ENCODE data around the gene SAP30L. TPM values are rescaled to one million over a fixed set of nuclear protein-coding genes. Genes with fewer than 3 reads are reported as not detected.

Gene SAP30L
- total and polyA plus RNA-seq, 7 donors: 9.2 to 35.7 (median 26.0) TPM

DNA sequence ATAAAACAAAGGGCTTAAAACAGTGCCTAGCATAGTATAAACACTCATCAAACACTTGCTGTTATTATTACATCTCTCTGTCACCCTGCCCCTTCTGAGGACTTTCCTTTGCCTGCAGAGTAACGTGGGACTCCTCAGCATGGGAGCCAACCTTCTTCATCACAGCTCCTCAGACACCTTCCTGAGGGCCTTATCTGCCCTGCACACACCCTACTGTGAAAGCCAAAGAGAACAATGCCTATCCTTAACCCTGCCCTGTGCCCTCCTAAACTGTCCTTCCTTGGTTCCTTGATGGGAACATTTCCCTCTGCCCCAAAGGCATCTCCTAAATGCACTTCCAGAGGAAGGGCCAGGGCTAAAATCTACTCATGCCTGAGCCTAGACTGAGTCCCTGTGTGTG, 52.8 kb downstream of the SAP30L start:
- intact Hi-C loops (cut with DNase I): no loop called here
- Histone ChIP-seq H3K27ac (no peak overlapping the region), H3K4me3 (no peak overlapping the region), H3K27me3 (ENCODE audit: insufficient read depth in 3 of 3, low read length in 2 of 3) (peaks cover 0 to 23% (median 0%) of the 10 kb centered on the region in 3 donors), H3K4me1 (no peaks in the 10 kb centered on the region), H3K36me3 (ENCODE audit: insufficient read depth in 1 of 2, low read depth in 1 of 2) (no peaks in the 10 kb centered on the region), H3K9me3 (no peaks in the 10 kb centered on the region)
- 65 to 73% (median 70%) methylated on average over 1 of the region's 1 CpG for WGBS, 3 donors
- ATAC-seq (no peak), DNase-seq (no peak)
- TF ChIP-seq, protein P1, sequence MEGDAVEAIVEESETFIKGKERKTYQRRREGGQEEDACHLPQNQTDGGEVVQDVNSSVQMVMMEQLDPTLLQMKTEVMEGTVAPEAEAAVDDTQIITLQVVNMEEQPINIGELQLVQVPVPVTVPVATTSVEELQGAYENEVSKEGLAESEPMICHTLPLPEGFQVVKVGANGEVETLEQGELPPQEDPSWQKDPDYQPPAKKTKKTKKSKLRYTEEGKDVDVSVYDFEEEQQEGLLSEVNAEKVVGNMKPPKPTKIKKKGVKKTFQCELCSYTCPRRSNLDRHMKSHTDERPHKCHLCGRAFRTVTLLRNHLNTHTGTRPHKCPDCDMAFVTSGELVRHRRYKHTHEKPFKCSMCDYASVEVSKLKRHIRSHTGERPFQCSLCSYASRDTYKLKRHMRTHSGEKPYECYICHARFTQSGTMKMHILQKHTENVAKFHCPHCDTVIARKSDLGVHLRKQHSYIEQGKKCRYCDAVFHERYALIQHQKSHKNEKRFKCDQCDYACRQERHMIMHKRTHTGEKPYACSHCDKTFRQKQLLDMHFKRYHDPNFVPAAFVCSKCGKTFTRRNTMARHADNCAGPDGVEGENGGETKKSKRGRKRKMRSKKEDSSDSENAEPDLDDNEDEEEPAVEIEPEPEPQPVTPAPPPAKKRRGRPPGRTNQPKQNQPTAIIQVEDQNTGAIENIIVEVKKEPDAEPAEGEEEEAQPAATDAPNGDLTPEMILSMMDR (IDR thresholded peaks at IDR 0.05): no peak

- intact Hi-C loops (cut with DNase I): no loop called here
- H3K36me3 ChIP-seq (ENCODE audit: insufficient read depth in 1 of 2, low read depth in 1 of 2): no peaks in the 10 kb centered on the region
Observed at GRCh38 chr5:154498994-154499393, 53.2 kb downstream of the SAP30L start.

DNA sequence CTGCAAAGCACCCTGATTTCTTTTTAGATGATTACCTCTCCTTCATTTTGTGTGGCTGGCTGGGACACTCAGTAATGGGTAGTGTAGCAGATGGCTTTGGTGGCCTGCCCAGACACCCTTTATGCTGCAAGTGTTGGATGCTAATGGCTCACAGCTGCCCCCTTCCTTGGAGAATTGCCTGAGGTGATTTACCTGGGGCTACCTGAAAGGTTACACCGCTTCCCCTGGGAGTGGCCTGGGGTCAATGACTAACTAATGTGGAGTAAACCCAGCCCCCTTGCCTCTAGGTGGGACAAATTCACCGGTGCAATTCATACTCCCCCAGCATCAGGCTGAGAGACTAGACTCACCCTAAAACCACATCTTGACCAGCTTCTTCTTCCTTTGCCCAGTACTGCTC, 55.8 kb downstream of the SAP30L start:
- no peak overlapping the region for H3K4me3 ChIP-seq
- DNase-seq (no peak), ATAC-seq (no peak)
- no peaks in the 10 kb centered on the region for H3K36me3 ChIP-seq (ENCODE audit: insufficient read depth in 1 of 2, low read depth in 1 of 2)
- intact Hi-C loops (cut with DNase I): no loop called here
- WGBS, 3 donors: 46 to 62% (median 52%) methylated on average over 2 of the region's 2 CpGs
- TF ChIP-seq, protein P1 (IDR thresholded peaks at IDR 0.05): no peak
- no peaks in the 10 kb centered on the region for H3K4me1 ChIP-seq
- H3K9me3 ChIP-seq: no peaks in the 10 kb centered on the region
- no peak overlapping the region for H3K27ac ChIP-seq
- peaks cover 0 to 8% (median 0%) of the 10 kb centered on the region in 3 donors for H3K27me3 ChIP-seq (ENCODE audit: insufficient read depth in 3 of 3, low read length in 2 of 3)

More at GRCh38 chr5:154498994-154499393, 53.2 kb downstream of the SAP30L start:
- DNase-seq: no peak
- H3K27ac ChIP-seq: no peak overlapping the region
- WGBS, 3 donors: 90 to 96% (median 96%) methylated on average over 2 of the region's 2 CpGs
- H3K27me3 ChIP-seq (ENCODE audit: insufficient read depth in 3 of 3, low read length in 2 of 3): peaks cover 0 to 19% (median 0%) of the 10 kb centered on the region in 3 donors
- H3K4me1 ChIP-seq: no peaks in the 10 kb centered on the region
- H3K4me3 ChIP-seq: no peak overlapping the region
- ATAC-seq: no peak
- TF ChIP-seq, protein P1 (IDR thresholded peaks at IDR 0.05): no peak
- H3K9me3 ChIP-seq: no peaks in the 10 kb centered on the region

- H3K4me3 ChIP-seq: no peak overlapping the region
- H3K4me1 ChIP-seq: no peaks in the 10 kb centered on the region
- no peaks in the 10 kb centered on the region for H3K9me3 ChIP-seq
- DNase-seq (no peak), ATAC-seq (no peak)
- TF ChIP-seq, protein P1 (IDR thresholded peaks at IDR 0.05): no peak
- H3K27ac ChIP-seq: no peak overlapping the region
- intact Hi-C loops (cut with DNase I): no loop called here
- H3K36me3 ChIP-seq (ENCODE audit: insufficient read depth in 1 of 2, low read depth in 1 of 2): no peaks in the 10 kb centered on the region
- peaks cover 0 to 8% (median 0%) of the 10 kb centered on the region in 3 donors for H3K27me3 ChIP-seq (ENCODE audit: insufficient read depth in 3 of 3, low read length in 2 of 3)
- 63 to 73% (median 72%) methylated on average over 1 of the region's 1 CpG for WGBS, 3 donors
Observed at GRCh38 chr5:154502180-154502579, 56.4 kb downstream of the SAP30L start.

DNA sequence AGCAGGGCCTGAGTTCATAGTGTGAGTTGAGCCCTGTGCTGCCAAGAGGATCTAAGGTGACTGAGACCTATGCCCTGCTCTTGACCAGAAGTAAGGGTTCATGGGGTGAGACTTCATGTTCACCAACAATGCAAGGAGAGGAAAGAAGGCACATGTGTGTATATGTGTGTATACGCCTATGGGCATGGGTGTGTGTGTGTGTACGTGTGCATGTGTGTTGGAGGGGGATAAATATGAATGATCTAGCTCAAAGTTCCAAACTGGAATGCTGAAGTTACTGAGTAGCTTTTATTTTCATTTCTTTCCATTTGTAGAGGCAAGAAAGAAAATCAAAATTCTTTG, 57.9 kb downstream of the SAP30L start:
- TF ChIP-seq, protein P1 (IDR thresholded peaks at IDR 0.05): no peak
- intact Hi-C loops (cut with DNase I): no loop called here
- Histone ChIP-seq H3K4me1 (no peaks in the 10 kb centered on the region), H3K9me3 (no peaks in the 10 kb centered on the region), H3K36me3 (ENCODE audit: insufficient read depth in 1 of 2, low read depth in 1 of 2) (no peaks in the 10 kb centered on the region), H3K27me3 (ENCODE audit: insufficient read depth in 3 of 3, low read length in 2 of 3) (peaks cover 0 to 8% (median 0%) of the 10 kb centered on the region in 3 donors), H3K4me3 (no peak overlapping the region), H3K27ac (no peak overlapping the region)
- DNase-seq (no peak), ATAC-seq (no peak)
- 93 to 98% (median 95%) methylated on average over 2 of the region's 2 CpGs for WGBS, 3 donors
